Tongue (tissue), 2 donors: ENCODE data around the gene TPM2. TPM values are rescaled to one million over a fixed set of nuclear protein-coding genes. Genes with fewer than 3 reads are reported as not detected.

ENCODE experiments used
- small RNA-seq: library from RNA; depleted of rRNA; stranded (forward); fragments of <200 nt; gene quantifications from one replicate; pipeline ENCODE3, GENCODE V24; 2014; ENCODE audit warnings: low replicate concordance
- total RNA-seq: library from RNA; depleted of rRNA; stranded (reverse); fragments of >200 nt; gene quantifications from one replicate; pipeline ENCODE4 v1.2.3, GENCODE V29; 2014

The TPM2 gene
- total RNA-seq, 1 donor from 2014 or later = 3,889 TPM

Small RNAs within 50 kb of the gene (small RNA-seq; reads per million reads assigned to genes)
- gene MIR6853 (0.06 reads per million), gene RMRP (not detected), gene RN7SL22P (not detected)

Other genes starting within 250 kb of the TPM2 start
- gene RUSC2, start 199.8 kb downstream of the TPM2 start, total RNA-seq = 37.5 TPM
- 15.8 TPM for gene TESK1, start 84.7 kb downstream of the TPM2 start, total RNA-seq
- gene CD72, start 71.5 kb downstream of the TPM2 start, total RNA-seq = 1.7 TPM
- gene SIT1, start 39.0 kb downstream of the TPM2 start, total RNA-seq = not detected
- gene RMRP, start 31.9 kb downstream of the TPM2 start, total RNA-seq = 2,887 TPM
- 16.9 TPM for gene CCDC107, start 31.6 kb downstream of the TPM2 start, total RNA-seq
- 1.0 TPM for gene ARHGEF39, start 24.7 kb downstream of the TPM2 start, total RNA-seq
- 0.82 TPM for gene CA9, start 16.0 kb downstream of the TPM2 start, total RNA-seq
- 210 TPM for gene TLN1, start 42.3 kb upstream of the TPM2 start, total RNA-seq
- 20.3 TPM for gene CREB3, start 42.7 kb upstream of the TPM2 start, total RNA-seq
- gene GBA2, start 59.3 kb upstream of the TPM2 start, total RNA-seq = 43.6 TPM
- 16.7 TPM for gene RGP1, start 59.4 kb upstream of the TPM2 start, total RNA-seq
- not detected for gene MSMP, start 64.4 kb upstream of the TPM2 start, total RNA-seq
- 24.5 TPM for gene NPR2, start 101.7 kb upstream of the TPM2 start, total RNA-seq
- 3.7 TPM for gene SPAG8, start 122.3 kb upstream of the TPM2 start, total RNA-seq
- 18.1 TPM for gene HINT2, start 125.1 kb upstream of the TPM2 start, total RNA-seq
- gene FAM221B, start 138.8 kb upstream of the TPM2 start, total RNA-seq = not detected
- gene TMEM8B, start 139.3 kb upstream of the TPM2 start, total RNA-seq = 8.2 TPM
- not detected for gene OR13J1, start 180.5 kb upstream of the TPM2 start, total RNA-seq
- not detected for gene HRCT1, start 216.3 kb upstream of the TPM2 start, total RNA-seq
- gene SPAAR, start 219.6 kb upstream of the TPM2 start, total RNA-seq = 1.8 TPM